Suprapubic skin (tissue), 4 donors: Measurements from ENCODE around the gene EPS8. TPM values are rescaled to one million over a fixed set of nuclear protein-coding genes. Genes with fewer than 3 reads are reported as not detected.

ENCODE experiments used
- DNase-seq, 2 donors: peaks; one replicate each; pipeline ENCODE4 v3.0.0-alpha.2; 2019; ENCODE audit warnings: low spot score in 2 of 2
- H3K27ac ChIP-seq: fragments of 200-600 bp; sonication (generic); one replicate; pipeline ENCODE4 v1.5.1; 2019
- H3K27me3 ChIP-seq: fragments of 200-600 bp; sonication (generic); one replicate; pipeline ENCODE4 v1.5.1; 2019
- H3K36me3 ChIP-seq: fragments of 200-600 bp; sonication (generic); one replicate; pipeline ENCODE4 v1.5.1; 2019
- H3K4me1 ChIP-seq: fragments of 200-600 bp; sonication (generic); one replicate; pipeline ENCODE4 v1.5.1; 2019
- H3K4me3 ChIP-seq: fragments of 200-600 bp; sonication (generic); one replicate; pipeline ENCODE4 v1.5.1; 2019; ENCODE audit warnings: mild to moderate bottlenecking
- H3K9me3 ChIP-seq: fragments of 200-600 bp; sonication (generic); one replicate; pipeline ENCODE4 v1.5.1; 2019
- EP300 ChIP-seq: sonication (generic); formaldehyde crosslinking; IDR thresholded peaks from one replicate; pipeline ENCODE4 v1.6.1; 2017; ENCODE audit warnings: antibody characterized with exemption
- POLR2A ChIP-seq, 2 donors: fragments of 450-650 bp; IDR thresholded peaks; one replicate each; pipeline ENCODE4 v1.6.1; 2017; ENCODE audit warnings: antibody characterized with exemption in 2 of 2, mild to moderate bottlenecking in 2 of 2, moderate library complexity in 2 of 2
- POLR2AphosphoS5 ChIP-seq, 3 donors: sonication (generic); formaldehyde crosslinking; IDR thresholded peaks; one replicate each; pipeline ENCODE4 v1.6.1; 2017; ENCODE audit warnings: antibody characterized with exemption in 3 of 3
- WGBS: methylation state at CpG from one replicate; pipeline ENCODE4 v1.1.5; 2018; 5-methylcytosine and 5-hydroxymethylcytosine counted together
- total RNA-seq, 4 donors: library from RNA; depleted of rRNA; stranded (reverse); fragments of >200 nt; gene quantifications; one replicate each; pipeline ENCODE4 v1.1.0, GENCODE V29; 2016
- TF ChIP-seq, protein P1 (sequence below), 2 donors: fragments of 200-600 bp in 1 of 2; fragments of 450-650 bp in 1 of 2; sonication (generic) in 1 of 2; IDR thresholded peaks; one replicate each; pipeline ENCODE4 v1.5.1; 2016 to 2019; ENCODE audit warnings: antibody characterized with exemption in 2 of 2, mild to moderate bottlenecking in 1 of 2, moderate library complexity in 1 of 2

The EPS8 gene
- total RNA-seq, 4 donors from 2014 or later: 15.7 to 38.8 (median 27.3) TPM

DNA sequence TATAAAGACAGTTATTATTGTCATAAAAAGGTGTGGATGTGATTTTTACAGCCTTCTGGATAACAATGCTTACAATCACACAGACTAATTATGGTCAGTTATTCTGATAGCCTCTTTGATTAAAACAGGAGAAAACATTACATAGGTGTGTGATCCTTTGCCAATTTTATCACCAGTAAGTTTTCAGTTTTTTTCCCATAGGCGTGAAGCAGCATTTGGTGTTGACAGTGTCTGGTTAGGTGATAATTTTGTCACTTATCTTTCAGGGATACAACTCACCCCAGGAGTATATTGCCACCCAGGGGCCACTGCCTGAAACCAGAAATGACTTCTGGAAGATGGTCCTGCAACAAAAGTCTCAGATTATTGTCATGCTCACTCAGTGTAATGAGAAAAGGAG, 208.8 kb downstream of the EPS8 start:
- Histone ChIP-seq H3K27me3 (no peaks in the 10 kb centered on the region), H3K27ac (no peak overlapping the region), H3K4me3 (no peak overlapping the region), H3K4me1 (no peaks in the 10 kb centered on the region), H3K36me3 (no peaks in the 10 kb centered on the region), H3K9me3 (no peaks in the 10 kb centered on the region)
- DNase-seq: no peak
- no peak for TF ChIP-seq POLR2AphosphoS5 (IDR thresholded peaks at IDR 0.05)
- no peak for TF ChIP-seq POLR2A (IDR thresholded peaks at IDR 0.05)
- TF ChIP-seq EP300: no peak
- TF ChIP-seq, protein P1, sequence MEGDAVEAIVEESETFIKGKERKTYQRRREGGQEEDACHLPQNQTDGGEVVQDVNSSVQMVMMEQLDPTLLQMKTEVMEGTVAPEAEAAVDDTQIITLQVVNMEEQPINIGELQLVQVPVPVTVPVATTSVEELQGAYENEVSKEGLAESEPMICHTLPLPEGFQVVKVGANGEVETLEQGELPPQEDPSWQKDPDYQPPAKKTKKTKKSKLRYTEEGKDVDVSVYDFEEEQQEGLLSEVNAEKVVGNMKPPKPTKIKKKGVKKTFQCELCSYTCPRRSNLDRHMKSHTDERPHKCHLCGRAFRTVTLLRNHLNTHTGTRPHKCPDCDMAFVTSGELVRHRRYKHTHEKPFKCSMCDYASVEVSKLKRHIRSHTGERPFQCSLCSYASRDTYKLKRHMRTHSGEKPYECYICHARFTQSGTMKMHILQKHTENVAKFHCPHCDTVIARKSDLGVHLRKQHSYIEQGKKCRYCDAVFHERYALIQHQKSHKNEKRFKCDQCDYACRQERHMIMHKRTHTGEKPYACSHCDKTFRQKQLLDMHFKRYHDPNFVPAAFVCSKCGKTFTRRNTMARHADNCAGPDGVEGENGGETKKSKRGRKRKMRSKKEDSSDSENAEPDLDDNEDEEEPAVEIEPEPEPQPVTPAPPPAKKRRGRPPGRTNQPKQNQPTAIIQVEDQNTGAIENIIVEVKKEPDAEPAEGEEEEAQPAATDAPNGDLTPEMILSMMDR (IDR thresholded peaks at IDR 0.05): no peak
- WGBS: 83% methylated on average over 1 of the region's 1 CpG

DNA sequence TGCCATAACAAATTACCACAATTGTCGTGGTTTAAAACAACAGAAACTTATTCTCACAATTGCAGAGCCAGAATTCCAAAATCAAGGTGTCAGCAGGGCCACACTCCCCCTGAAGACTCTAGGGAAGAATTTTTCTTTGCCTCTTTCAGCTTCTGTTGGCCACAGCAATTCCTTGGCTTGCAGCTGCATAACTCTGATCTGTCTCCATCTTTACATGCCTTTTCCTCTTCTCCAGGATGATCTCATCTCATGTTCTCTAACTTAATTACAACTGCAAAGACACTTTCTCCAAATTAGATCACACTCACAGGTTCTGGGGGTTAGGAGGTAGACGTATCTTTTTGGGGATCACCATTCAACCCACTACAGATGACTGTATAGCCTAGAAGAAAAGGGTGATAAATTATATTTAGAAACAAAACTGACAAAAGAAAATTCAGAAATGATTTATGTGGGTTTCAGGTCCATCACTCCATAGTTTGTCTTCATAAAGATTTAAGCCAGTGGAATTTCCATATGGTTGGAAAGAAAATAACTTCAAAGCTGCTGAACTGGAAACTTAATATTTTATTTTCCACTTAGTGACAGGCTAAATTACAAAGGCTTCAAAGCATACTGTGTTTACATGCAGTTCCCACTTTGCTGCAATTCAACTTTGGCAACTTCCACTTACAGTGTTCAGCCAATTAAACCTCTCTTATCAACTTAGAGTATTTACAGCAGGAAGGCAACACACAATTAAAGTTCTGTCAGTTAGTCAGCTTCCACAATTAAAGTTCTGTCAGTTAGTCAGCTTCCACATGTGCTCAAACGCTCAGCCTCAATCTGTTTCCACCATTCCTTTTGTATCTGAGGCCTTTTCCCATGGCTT, 213.3 kb downstream of the EPS8 start:
- DNase-seq: no peak
- Histone ChIP-seq H3K4me3 (no peak overlapping the region), H3K36me3 (no peaks in the 10 kb centered on the region), H3K27me3 (no peaks in the 10 kb centered on the region), H3K4me1 (no peaks in the 10 kb centered on the region), H3K9me3 (no peaks in the 10 kb centered on the region), H3K27ac (no peak overlapping the region)
- WGBS: 48% methylated on average over 3 of the region's 3 CpGs
- TF ChIP-seq, protein P1 (IDR thresholded peaks at IDR 0.05): no peak
- TF ChIP-seq POLR2A (IDR thresholded peaks at IDR 0.05) (no peak), POLR2AphosphoS5 (IDR thresholded peaks at IDR 0.05) (no peak), EP300 (no peak)

DNA sequence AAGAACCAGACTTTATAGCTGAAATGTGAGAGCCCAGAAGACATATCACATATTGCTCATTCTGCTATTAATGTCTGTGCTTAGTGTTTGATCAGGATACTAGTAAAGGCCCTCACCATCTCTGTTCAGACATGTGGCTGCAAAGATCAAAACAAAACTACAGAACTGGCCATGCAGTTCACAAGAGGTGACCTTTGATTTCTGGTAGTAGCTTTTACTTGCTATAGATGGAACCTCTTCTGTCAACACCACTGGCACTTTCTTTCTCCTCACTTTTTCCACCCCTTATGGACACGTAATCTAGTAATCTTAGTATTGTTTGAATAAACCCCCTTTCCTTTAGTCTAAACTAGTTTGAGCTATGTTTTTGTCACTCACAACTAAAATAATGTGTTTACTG, 214.8 kb downstream of the EPS8 start:
- Histone ChIP-seq H3K4me3 (no peak overlapping the region), H3K27ac (no peak overlapping the region), H3K36me3 (no peaks in the 10 kb centered on the region), H3K9me3 (no peaks in the 10 kb centered on the region), H3K4me1 (no peaks in the 10 kb centered on the region), H3K27me3 (no peaks in the 10 kb centered on the region)
- WGBS: 97% methylated on average over 1 of the region's 1 CpG
- no peak for TF ChIP-seq POLR2AphosphoS5 (IDR thresholded peaks at IDR 0.05)
- no peak for TF ChIP-seq POLR2A (IDR thresholded peaks at IDR 0.05)
- TF ChIP-seq EP300: no peak
- TF ChIP-seq, protein P1 (IDR thresholded peaks at IDR 0.05): no peak
- DNase-seq: no peak

Other genes with a start within 250 kb of the EPS8 start
- gene STRAP, start 93.0 kb upstream of the EPS8 start, total RNA-seq: 10 to 100 TPM; 24.5 to 45.4 (median 37.7) TPM
- gene DERA, start 121.9 kb upstream of the EPS8 start, total RNA-seq: 10 to 100 TPM; 32.2 to 39.4 (median 34.2) TPM